B cell (primary cell): Measurements from ENCODE around the gene MACROH2A1. TPM values are rescaled to one million over a fixed set of nuclear protein-coding genes. Genes with fewer than 3 reads are reported as not detected.
"Not testable (repeated sequence)": the region's sequence is repeated elsewhere in the genome, so short reads cannot be mapped to it uniquely, and the experiment has no call there.

Experiments used
- ATAC-seq: fragments of 200-7000 bp; cut with Tn5 transposase; one replicate; pipeline ENCODE4 v1.10.0; 2021; ENCODE audit warnings: low read depth, mild to moderate bottlenecking, moderate number of reproducible peaks, moderate library complexity
- CTCF ChIA-PET: fragments of 350-600 bp; sonication (Branson Sonifier 250); formaldehyde crosslinking; loops from one replicate; lab custom pipeline; 2021; ENCODE audit warnings: antibody characterized with exemption, inconsistent platforms; lab: Charles Lee
- POLR2A ChIA-PET: fragments of 350-600 bp; sonication (Branson Sonifier 250); formaldehyde crosslinking; loops from one replicate; lab custom pipeline; 2021; ENCODE audit warnings: antibody characterized with exemption; lab: Charles Lee
- DNase-seq: peaks from one replicate; pipeline ENCODE4 v3.0.0; 2013
- H2AFZ ChIP-seq: 2 replicates; pipeline ENCODE4 v1.6.1; 2012; ENCODE audit warnings: mild to moderate bottlenecking, low read depth, low read length; ENCODE audit not compliant: insufficient read depth, poor library complexity, severe bottlenecking
- H3K27ac ChIP-seq, 2 donors: 1 replicate in 1 of 2; 2 replicates in 1 of 2; pipeline ENCODE4 v1.5.1; 2012 to 2013; ENCODE audit warnings: low read length in 2 of 2, mild to moderate bottlenecking in 2 of 2, moderate library complexity in 1 of 2
- H3K27me3 ChIP-seq, 4 experiments: fragments of 200-600 bp in 1 of 4; sonication (generic) in 1 of 4; replicated peaks in 1 of 4; 1 replicate in 2 of 4; 2 replicates in 2 of 4; pipeline versions ENCODE4 v1.6.1 to v1.7.0; 2013 to 2016; ENCODE audit warnings: low read length in 3 of 4, mild to moderate bottlenecking in 2 of 4, mixed read lengths in 1 of 4, moderate library complexity in 1 of 4; ENCODE audit not compliant: insufficient read depth in 4 of 4, control insufficient read depth in 3 of 4; ENCODE audit errors: control extremely low read depth in 1 of 4
- H3K36me3 ChIP-seq, 2 experiments: replicated peaks in 1 of 2; 1 replicate in 1 of 2; 2 replicates in 1 of 2; pipeline versions ENCODE4 v1.6.1 to v1.7.1; 2013; ENCODE audit warnings: low read length in 1 of 2; ENCODE audit not compliant: insufficient read depth in 2 of 2, control insufficient read depth in 1 of 2; ENCODE audit errors: control extremely low read depth in 1 of 2, extremely low read depth in 1 of 2
- H3K4me1 ChIP-seq, 2 donors: fragments of 200-600 bp in 1 of 2; sonication (generic) in 1 of 2; 1 replicate in 1 of 2; 2 replicates in 1 of 2; pipeline versions ENCODE4 v1.5.1 to v1.6.1; 2013 to 2017; ENCODE audit warnings: low read length in 2 of 2; ENCODE audit not compliant: control insufficient read depth in 2 of 2, insufficient read depth in 2 of 2
- H3K4me2 ChIP-seq: replicated peaks from 2 replicates; pipeline ENCODE3; 2012; ENCODE audit warnings: mild to moderate bottlenecking, low read depth, low read length; ENCODE audit not compliant: poor library complexity, severe bottlenecking
- H3K4me3 ChIP-seq, 5 experiments: fragments of 200-600 bp in 1 of 5; sonication (generic) in 1 of 5; 1 replicate in 3 of 5; 2 replicates in 2 of 5; pipeline versions ENCODE4 v1.5.1 to v1.7.0; 2011 to 2016; ENCODE audit warnings: low read length in 4 of 5, mild to moderate bottlenecking in 4 of 5, low read depth in 2 of 5, control low read depth in 1 of 5, moderate library complexity in 1 of 5; ENCODE audit not compliant: insufficient read depth in 1 of 5; ENCODE audit errors: control extremely low read depth in 1 of 5, extremely low read depth in 1 of 5
- H3K79me2 ChIP-seq: fragments of 200-600 bp; sonication (generic); one replicate; pipeline ENCODE4 v1.6.0; 2016; ENCODE audit warnings: low read length; ENCODE audit not compliant: control insufficient read depth, insufficient read depth
- H3K9ac ChIP-seq: fragments of 200-600 bp; sonication (generic); 2 replicates; pipeline ENCODE4 v1.6.1; 2017; ENCODE audit warnings: mild to moderate bottlenecking, low read length, moderate library complexity
- H3K9me3 ChIP-seq, 3 donors: one replicate each; pipeline versions ENCODE4 v1.6.1 to v1.7.1; 2013; ENCODE audit warnings: low read length in 2 of 3; ENCODE audit not compliant: control insufficient read depth in 2 of 3, insufficient read depth in 1 of 3; ENCODE audit errors: control extremely low read depth in 1 of 3
- H4K20me1 ChIP-seq: 2 replicates; pipeline ENCODE4 v1.6.0; 2012; ENCODE audit warnings: mild to moderate bottlenecking, low read length; ENCODE audit not compliant: insufficient read depth, control insufficient read depth, poor library complexity, severe bottlenecking
- H3K27ac Mint-ChIP-seq: one replicate; pipeline ENCODE4 v1.8.0; 2021; ENCODE audit warnings: mixed read lengths
- H3K27me3 Mint-ChIP-seq: one replicate; pipeline ENCODE4 v1.8.0; 2021; ENCODE audit warnings: mixed read lengths
- H3K4me1 Mint-ChIP-seq: one replicate; pipeline ENCODE4 v1.8.0; 2021; ENCODE audit warnings: mixed read lengths
- H3K4me3 Mint-ChIP-seq: one replicate; pipeline ENCODE4 v1.8.0; 2021; ENCODE audit warnings: mixed read lengths
- H3K9me3 Mint-ChIP-seq: one replicate; pipeline ENCODE4 v1.8.0; 2022; ENCODE audit warnings: mixed read lengths; ENCODE audit not compliant: insufficient read depth
- CTCF ChIP-seq: fragments of 200-600 bp; IDR thresholded peaks from one replicate; pipeline ENCODE4 v1.8.0; 2022; ENCODE audit warnings: antibody characterized with exemption, mild to moderate bottlenecking
- EZH2 ChIP-seq: IDR thresholded peaks from 2 replicates; pipeline ENCODE4 v1.6.1; 2012; ENCODE audit warnings: borderline replicate concordance, low read depth, mild to moderate bottlenecking, moderate library complexity, low read length; ENCODE audit not compliant: insufficient read depth, poor library complexity, severe bottlenecking
- WGBS: methylation state at CpG from one replicate; pipeline ENCODE4 v1.1.5; 2013; ENCODE audit warnings: missing lambda C conversion rate; ENCODE audit not compliant: insufficient coverage; 5-methylcytosine and 5-hydroxymethylcytosine counted together
- intact Hi-C: fragments of 100-400 bp; cut with micrococcal nuclease; formaldehyde crosslinking; loops from one replicate; pipeline ENCODE4 v1.10.0; 2022
- polyA plus RNA-seq: library from polyadenylated mRNA; depleted of rRNA; stranded (reverse); fragments of >200 nt; gene quantifications from 2 replicates; pipeline ENCODE4 v1.2.3, GENCODE V29; 2012
- total RNA-seq, 2 donors: library from RNA; stranded (reverse); fragments of 120-200 nt in 1 of 2; gene quantifications; 1 replicate in 1 of 2; 2 replicates in 1 of 2; pipeline versions ENCODE4 v1.2.3 to v1.2.4, GENCODE V29; 2013 to 2022

Gene MACROH2A1
- total and polyA plus RNA-seq, 2 donors (not counting 1 experiment from before 2014, with no cell fraction given), result 80.1 to 99.7 TPM

GRCh38 chr5:135365281-135365680, 33.8 kb downstream of the MACROH2A1 start:
- ATAC-seq, result no peak
- no peak overlapping the region for H3K27ac Mint-ChIP-seq
- ChIA-PET CTCF (no interaction called here), POLR2A (no interaction called here)
- Histone ChIP-seq H2AFZ (no peak overlapping the region), H3K4me2 (no peak overlapping the region), H3K27ac (no peak overlapping the region), H4K20me1 (peaks cover 6% of the 10 kb centered on the region), H3K79me2 (no peaks in the 10 kb centered on the region), H3K9me3 (no peaks in the 10 kb centered on the region), H3K27me3 (no peaks in the 10 kb centered on the region), H3K9ac (no peak overlapping the region), H3K36me3 (peaks cover 2 to 70% of the 10 kb centered on the region in 2 experiments), H3K4me3 (no peak overlapping the region), H3K4me1 (no peaks in the 10 kb centered on the region)
- intact Hi-C loops, result no loop called here
- H3K4me1 Mint-ChIP-seq, result no peaks in the 10 kb centered on the region
- no peaks in the 10 kb centered on the region for H3K9me3 Mint-ChIP-seq
- no peak for DNase-seq
- H3K4me3 Mint-ChIP-seq, result no peak overlapping the region
- whole genome bisulfite sequencing, result 96% methylated on average over 2 of the region's 2 CpGs
- no peak for TF ChIP-seq CTCF
- TF ChIP-seq EZH2, result no peak
- no peaks in the 10 kb centered on the region for H3K27me3 Mint-ChIP-seq

GRCh38 chr5:135364421-135365262, 34.4 kb downstream of the MACROH2A1 start:
- CTCF ChIA-PET, result no interaction called here
- no peak overlapping the region for H3K27ac ChIP-seq
- H2AFZ ChIP-seq, result no peak overlapping the region
- H3K9ac ChIP-seq, result no peak overlapping the region
- ATAC-seq (no peak), DNase-seq (no peak)
- H3K27me3 ChIP-seq, result no peaks in the 10 kb centered on the region
- H3K9me3 Mint-ChIP-seq, result no peaks in the 10 kb centered on the region
- no peaks in the 10 kb centered on the region for H4K20me1 ChIP-seq
- no peaks in the 10 kb centered on the region for H3K4me1 Mint-ChIP-seq
- H3K36me3 ChIP-seq, result peaks cover 2 to 68% of the 10 kb centered on the region in 2 experiments
- H3K27ac Mint-ChIP-seq, result no peak overlapping the region
- POLR2A ChIA-PET, result no interaction called here
- H3K4me2 ChIP-seq, result no peak overlapping the region
- H3K79me2 ChIP-seq, result no peaks in the 10 kb centered on the region
- WGBS, result 69% methylated on average over 1 of the region's 5 CpGs
- no peaks in the 10 kb centered on the region for H3K4me1 ChIP-seq
- TF ChIP-seq EZH2 (no peak), CTCF (no peak)
- no peak overlapping the region for H3K4me3 Mint-ChIP-seq
- no peak overlapping the region for H3K4me3 ChIP-seq
- intact Hi-C loops, result no loop called here
- H3K27me3 Mint-ChIP-seq, result no peaks in the 10 kb centered on the region
- H3K9me3 ChIP-seq, result no peaks in the 10 kb centered on the region

GRCh38 chr5:135363342-135363741, 35.7 kb downstream of the MACROH2A1 start:
- CTCF ChIA-PET, H2AFZ ChIP-seq, H3K27ac Mint-ChIP-seq, POLR2A ChIA-PET, DNase-seq, H3K4me2 ChIP-seq, H3K27me3 Mint-ChIP-seq, ATAC-seq, intact Hi-C loops, H3K4me3 ChIP-seq, H3K27ac ChIP-seq, H3K9ac ChIP-seq, H3K79me2 ChIP-seq, H3K4me1 Mint-ChIP-seq, H3K9me3 Mint-ChIP-seq, H3K4me1 ChIP-seq, H3K4me3 Mint-ChIP-seq, H3K9me3 ChIP-seq, H4K20me1 ChIP-seq, H3K27me3 ChIP-seq: not testable (repeated sequence)
- 100% methylated on average over 1 of the region's 3 CpGs for WGBS
- H3K36me3 ChIP-seq, result peaks cover 2 to 64% of the 10 kb centered on the region in 2 experiments
